Measurements from ENCODE around the gene CRHR1.
"Not testable (repeated sequence)": the region's sequence is repeated elsewhere in the genome, so short reads cannot be mapped to it uniquely, and the experiment has no call there.

Gene CRHR1

DNA sequence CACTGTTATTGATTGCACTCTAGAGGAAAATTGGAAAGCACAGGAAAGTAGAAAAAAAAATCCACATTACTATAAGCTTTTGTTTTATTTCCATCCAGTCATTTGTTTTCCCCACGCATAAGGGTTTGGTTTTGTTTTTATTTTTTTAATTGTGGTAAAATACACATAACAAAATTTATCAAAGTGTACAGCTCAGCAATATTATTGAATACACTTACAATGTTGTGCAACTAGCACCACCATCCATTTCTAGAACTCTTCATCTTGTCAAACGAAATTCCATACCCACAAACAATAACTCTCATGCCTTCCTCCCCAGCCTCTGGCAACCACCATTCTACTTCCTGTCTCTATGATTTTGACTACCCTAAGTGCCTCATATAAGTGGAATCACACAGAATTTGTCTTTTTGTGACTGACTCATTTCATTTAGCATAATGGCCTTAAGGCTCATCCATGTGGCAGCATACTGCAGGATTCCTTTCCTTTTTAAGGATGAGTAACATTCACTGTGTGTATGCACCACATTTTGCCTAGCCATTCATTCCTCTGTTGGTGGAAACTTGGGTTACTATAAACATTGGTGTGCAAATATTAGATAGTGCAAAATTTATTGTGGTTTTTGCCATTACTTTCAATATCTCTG lies 71.7 kb downstream of the CRHR1 start:
- Histone ChIP-seq H3K27me3 (ENCODE audit: low read length) (no peaks in the 10 kb centered on the region), H2AFZ (ENCODE audit: low read depth, low read length, severe bottlenecking) (no peak overlapping the region), H3K9me3 (ENCODE audit: insufficient read depth, low read length) (no peaks in the 10 kb centered on the region), H3K27ac (ENCODE audit: low read depth, low read length) (no peak overlapping the region), H3K9ac (ENCODE audit: low read length) (no peak overlapping the region), H3K4me3 (ENCODE audit: insufficient read depth, low read length, poor library complexity, severe bottlenecking) (no peak overlapping the region), H4K20me1 (ENCODE audit: low read depth, low read length) (no peaks in the 10 kb centered on the region), H3K4me2 (ENCODE audit: low read depth, low read length, poor library complexity, severe bottlenecking) (no peak overlapping the region), H3K79me2 (ENCODE audit: insufficient read depth, low read length) (no peaks in the 10 kb centered on the region), H3K9me2 (replicated peaks; ENCODE audit: insufficient read depth, low read length) (no peaks in the 10 kb centered on the region), H3F3A (ENCODE audit: insufficient read depth) (no peaks in the 10 kb centered on the region), H3K36me3 (ENCODE audit: low read length) (no peaks in the 10 kb centered on the region)
- TF ChIP-seq EZH2phosphoT487 (conservative IDR thresholded peaks at IDR 0.05; ENCODE audit: low read length): no peak
- TF ChIP-seq, protein P1, sequence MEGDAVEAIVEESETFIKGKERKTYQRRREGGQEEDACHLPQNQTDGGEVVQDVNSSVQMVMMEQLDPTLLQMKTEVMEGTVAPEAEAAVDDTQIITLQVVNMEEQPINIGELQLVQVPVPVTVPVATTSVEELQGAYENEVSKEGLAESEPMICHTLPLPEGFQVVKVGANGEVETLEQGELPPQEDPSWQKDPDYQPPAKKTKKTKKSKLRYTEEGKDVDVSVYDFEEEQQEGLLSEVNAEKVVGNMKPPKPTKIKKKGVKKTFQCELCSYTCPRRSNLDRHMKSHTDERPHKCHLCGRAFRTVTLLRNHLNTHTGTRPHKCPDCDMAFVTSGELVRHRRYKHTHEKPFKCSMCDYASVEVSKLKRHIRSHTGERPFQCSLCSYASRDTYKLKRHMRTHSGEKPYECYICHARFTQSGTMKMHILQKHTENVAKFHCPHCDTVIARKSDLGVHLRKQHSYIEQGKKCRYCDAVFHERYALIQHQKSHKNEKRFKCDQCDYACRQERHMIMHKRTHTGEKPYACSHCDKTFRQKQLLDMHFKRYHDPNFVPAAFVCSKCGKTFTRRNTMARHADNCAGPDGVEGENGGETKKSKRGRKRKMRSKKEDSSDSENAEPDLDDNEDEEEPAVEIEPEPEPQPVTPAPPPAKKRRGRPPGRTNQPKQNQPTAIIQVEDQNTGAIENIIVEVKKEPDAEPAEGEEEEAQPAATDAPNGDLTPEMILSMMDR (IDR thresholded peaks at IDR 0.05; ENCODE audit: insufficient read depth, low read length, poor library complexity, severe bottlenecking): no peak

DNA sequence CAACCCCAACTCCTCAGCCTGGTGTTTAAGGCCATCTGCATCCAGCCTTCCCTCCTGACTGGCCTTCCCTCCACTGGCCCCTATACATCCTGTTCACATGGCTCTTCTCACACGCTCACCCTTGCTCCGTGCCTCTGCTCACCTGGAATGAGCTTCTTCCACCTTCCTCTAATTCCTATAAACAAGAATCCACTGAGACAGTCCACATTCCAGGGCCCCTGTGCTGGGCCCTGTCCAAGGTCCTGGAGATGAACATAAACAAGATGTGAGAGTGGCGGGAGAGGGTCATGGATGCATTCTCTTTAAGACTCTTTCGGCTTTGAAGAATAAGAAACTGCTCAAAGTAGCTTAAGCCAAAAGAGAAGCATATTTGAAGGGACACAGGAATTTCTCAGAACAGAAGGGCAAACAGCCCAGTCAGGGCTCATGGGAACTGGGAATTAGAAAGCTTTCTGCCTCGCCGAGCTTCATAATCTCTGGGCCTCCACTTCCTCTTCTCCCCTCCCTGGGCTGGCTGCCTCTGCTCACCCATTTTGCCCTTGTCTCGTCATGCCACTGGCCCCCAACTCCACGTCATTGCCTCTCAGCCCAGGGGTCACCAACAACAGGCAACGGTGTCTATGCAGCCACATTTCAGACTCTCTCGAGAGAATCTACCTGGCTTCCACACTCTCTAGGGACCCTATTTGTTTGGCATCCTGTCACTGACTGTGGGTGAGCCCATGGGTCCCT lies 74.0 kb downstream of the CRHR1 start:
- H3K4me2 ChIP-seq (ENCODE audit: low read depth, low read length, poor library complexity, severe bottlenecking): no peak overlapping the region
- H2AFZ ChIP-seq (ENCODE audit: low read depth, low read length, severe bottlenecking): no peak overlapping the region
- H3K9me2 ChIP-seq (replicated peaks; ENCODE audit: insufficient read depth, low read length): no peaks in the 10 kb centered on the region
- H3K79me2 ChIP-seq (ENCODE audit: insufficient read depth, low read length): no peaks in the 10 kb centered on the region
- H3K27me3 ChIP-seq (ENCODE audit: low read length): no peaks in the 10 kb centered on the region
- H4K20me1 ChIP-seq (ENCODE audit: low read depth, low read length): no peaks in the 10 kb centered on the region
- H3F3A ChIP-seq (ENCODE audit: insufficient read depth): no peaks in the 10 kb centered on the region
- no peak overlapping the region for H3K4me3 ChIP-seq (ENCODE audit: insufficient read depth, low read length, poor library complexity, severe bottlenecking)
- H3K36me3 ChIP-seq (ENCODE audit: low read length): no peaks in the 10 kb centered on the region
- H3K9me3 ChIP-seq (ENCODE audit: insufficient read depth, low read length): no peaks in the 10 kb centered on the region
- TF ChIP-seq EZH2phosphoT487 (conservative IDR thresholded peaks at IDR 0.05; ENCODE audit: low read length): no peak
- TF ChIP-seq, protein P1 (IDR thresholded peaks at IDR 0.05; ENCODE audit: insufficient read depth, low read length, poor library complexity, severe bottlenecking): no peak
- H3K9ac ChIP-seq (ENCODE audit: low read length): no peak overlapping the region
- H3K27ac ChIP-seq (ENCODE audit: low read depth, low read length): no peak overlapping the region

DNA sequence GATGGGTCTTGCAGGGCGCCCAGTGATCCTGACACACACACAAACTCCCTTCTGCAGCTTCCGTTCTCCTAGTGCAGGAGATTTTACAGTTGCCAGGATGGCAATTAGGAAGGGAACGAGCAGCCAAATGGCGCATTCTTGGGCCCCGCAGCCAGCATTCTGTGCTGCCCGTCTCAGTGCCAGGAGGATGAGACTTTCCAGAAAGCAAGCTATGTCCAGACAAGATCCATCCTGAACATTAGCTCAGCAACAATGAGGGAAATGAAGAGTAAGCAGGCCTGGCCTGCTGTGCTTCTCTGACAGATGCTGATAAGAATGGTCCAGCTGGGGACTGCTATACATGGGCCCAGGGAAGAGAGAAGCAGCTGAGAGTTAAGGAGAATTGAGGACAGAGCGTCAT lies 77.0 kb downstream of the CRHR1 start:
- H4K20me1 ChIP-seq (ENCODE audit: low read depth, low read length): no peaks in the 10 kb centered on the region
- TF ChIP-seq, protein P1 (IDR thresholded peaks at IDR 0.05; ENCODE audit: insufficient read depth, low read length, poor library complexity, severe bottlenecking): no peak
- TF ChIP-seq EZH2phosphoT487 (conservative IDR thresholded peaks at IDR 0.05; ENCODE audit: low read length): no peak
- no peaks in the 10 kb centered on the region for H3K27me3 ChIP-seq (ENCODE audit: low read length)
- H3K4me2 ChIP-seq (ENCODE audit: low read depth, low read length, poor library complexity, severe bottlenecking): no peak overlapping the region
- no peak overlapping the region for H2AFZ ChIP-seq (ENCODE audit: low read depth, low read length, severe bottlenecking)
- no peak overlapping the region for H3K9ac ChIP-seq (ENCODE audit: low read length)
- H3K79me2 ChIP-seq (ENCODE audit: insufficient read depth, low read length): no peaks in the 10 kb centered on the region
- no peak overlapping the region for H3K4me3 ChIP-seq (ENCODE audit: insufficient read depth, low read length, poor library complexity, severe bottlenecking)
- H3F3A ChIP-seq (ENCODE audit: insufficient read depth): no peaks in the 10 kb centered on the region
- H3K9me2 ChIP-seq (replicated peaks; ENCODE audit: insufficient read depth, low read length): no peaks in the 10 kb centered on the region
- H3K36me3 ChIP-seq (ENCODE audit: low read length): no peaks in the 10 kb centered on the region
- no peaks in the 10 kb centered on the region for H3K9me3 ChIP-seq (ENCODE audit: insufficient read depth, low read length)
- no peak overlapping the region for H3K27ac ChIP-seq (ENCODE audit: low read depth, low read length)

DNA sequence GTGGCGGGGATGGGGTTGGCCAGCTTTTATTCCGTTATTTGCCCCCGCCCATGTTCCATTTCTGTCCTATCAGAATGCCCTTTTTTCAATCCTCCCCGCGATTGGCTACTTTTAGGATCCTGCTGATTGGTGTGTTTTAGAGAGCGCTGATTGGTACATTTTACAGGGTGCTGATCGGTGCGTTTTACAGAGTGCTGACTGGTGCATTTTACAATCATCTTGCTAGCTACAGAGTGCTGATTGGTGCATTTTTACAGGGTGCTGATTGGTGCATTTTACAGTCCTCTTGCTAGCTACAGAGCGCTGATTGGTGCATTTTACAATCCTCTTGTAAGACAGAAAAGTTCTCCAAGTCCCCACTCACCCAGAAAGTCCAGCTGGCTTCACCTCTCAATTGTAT lies 78.0 kb downstream of the CRHR1 start:
- H2AFZ ChIP-seq (ENCODE audit: low read depth, low read length, severe bottlenecking); H3K9ac ChIP-seq (ENCODE audit: low read length); H3K36me3 ChIP-seq (ENCODE audit: low read length); H3K27ac ChIP-seq (ENCODE audit: low read depth, low read length); H3K9me2 ChIP-seq (replicated peaks; ENCODE audit: insufficient read depth, low read length); H3K4me2 ChIP-seq (ENCODE audit: low read depth, low read length, poor library complexity, severe bottlenecking); H3K27me3 ChIP-seq (ENCODE audit: low read length); H3F3A ChIP-seq (ENCODE audit: insufficient read depth); H3K9me3 ChIP-seq (ENCODE audit: insufficient read depth, low read length); H3K4me3 ChIP-seq (ENCODE audit: insufficient read depth, low read length, poor library complexity, severe bottlenecking); H3K79me2 ChIP-seq (ENCODE audit: insufficient read depth, low read length); H4K20me1 ChIP-seq (ENCODE audit: low read depth, low read length): not testable (repeated sequence)
